ENCODE data around the gene PHF21B. TPM values are rescaled to one million over a fixed set of nuclear protein-coding genes. Genes with fewer than 3 reads are reported as not detected.

Gene PHF21B
- total RNA-seq, 4 donors from 2014 or later: 0.50 to 9.4 (median 1.8) TPM; not detected in 1

- Histone ChIP-seq H3K9me3 (no peaks in the 10 kb centered on the region), H3K27me3 (no peaks in the 10 kb centered on the region), H3K36me3 (peaks cover 0 to 5% (median 0%) of the 10 kb centered on the region in 4 donors), H3K27ac (replicated peaks in 1 of 4) (no peak overlapping the region), H3K4me3 (no peak overlapping the region), H3K4me1 (no peaks in the 10 kb centered on the region)
- intact Hi-C loops (cut with DNase I): no loop called here
- DNase-seq (ENCODE audit: extremely low spot score): no peak
- TF ChIP-seq POLR2AphosphoS5 (IDR thresholded peaks at IDR 0.05) (no peak), POLR2A (IDR thresholded peaks at IDR 0.05; ENCODE audit: low read depth) (no peak), EP300 (IDR thresholded peaks at IDR 0.05) (no peak), CTCF (IDR thresholded peaks at IDR 0.05) (no peak)
- 83% methylated on average over 8 of the region's 11 CpGs for WGBS
These were observed 118.5 kb downstream of the PHF21B start for GRCh38 chr22:44891293-44891747.

GRCh38 chr22:44890416-44891292 lies 119.2 kb downstream of the PHF21B start:
- no peak overlapping the region for H3K4me3 ChIP-seq
- no peak overlapping the region for H3K27ac ChIP-seq (replicated peaks in 1 of 4)
- no peak for DNase-seq (ENCODE audit: extremely low spot score)
- no peaks in the 10 kb centered on the region for H3K4me1 ChIP-seq
- no peak for TF ChIP-seq EP300 (IDR thresholded peaks at IDR 0.05)
- TF ChIP-seq POLR2A (IDR thresholded peaks at IDR 0.05; ENCODE audit: low read depth): no peak
- no peak for TF ChIP-seq POLR2AphosphoS5 (IDR thresholded peaks at IDR 0.05)
- TF ChIP-seq CTCF (IDR thresholded peaks at IDR 0.05): no peak
- H3K36me3 ChIP-seq: peaks cover 0 to 1% (median 0%) of the 10 kb centered on the region in 4 donors
- no peaks in the 10 kb centered on the region for H3K9me3 ChIP-seq
- 91% methylated on average over 11 of the region's 20 CpGs for WGBS
- intact Hi-C loops (cut with DNase I): no loop called here
- no peaks in the 10 kb centered on the region for H3K27me3 ChIP-seq

GRCh38 chr22:44889255-44889878 lies 120.4 kb downstream of the PHF21B start:
- Histone ChIP-seq H3K9me3 (no peaks in the 10 kb centered on the region), H3K27ac (replicated peaks in 1 of 4) (no peak overlapping the region), H3K4me3 (no peak overlapping the region), H3K36me3 (no peaks in the 10 kb centered on the region), H3K27me3 (no peaks in the 10 kb centered on the region), H3K4me1 (no peaks in the 10 kb centered on the region)
- intact Hi-C loops (cut with DNase I): no loop called here
- TF ChIP-seq POLR2AphosphoS5 (IDR thresholded peaks at IDR 0.05) (no peak), EP300 (IDR thresholded peaks at IDR 0.05) (no peak), POLR2A (IDR thresholded peaks at IDR 0.05; ENCODE audit: low read depth) (no peak), CTCF (IDR thresholded peaks at IDR 0.05) (no peak)
- no peak for DNase-seq (ENCODE audit: extremely low spot score)
- WGBS: 74% methylated on average over 14 of the region's 14 CpGs

- no peaks in the 10 kb centered on the region for H3K27me3 ChIP-seq
- H3K4me3 ChIP-seq: no peak overlapping the region
- intact Hi-C loops (cut with DNase I): no loop called here
- H3K27ac ChIP-seq (replicated peaks in 1 of 4): no peak overlapping the region
- TF ChIP-seq POLR2AphosphoS5 (IDR thresholded peaks at IDR 0.05): no peak
- no peak for TF ChIP-seq POLR2A (IDR thresholded peaks at IDR 0.05; ENCODE audit: low read depth)
- TF ChIP-seq EP300 (IDR thresholded peaks at IDR 0.05): no peak
- no peak for TF ChIP-seq CTCF (IDR thresholded peaks at IDR 0.05)
- H3K4me1 ChIP-seq: no peaks in the 10 kb centered on the region
- DNase-seq (ENCODE audit: extremely low spot score): no peak
- H3K36me3 ChIP-seq: no peaks in the 10 kb centered on the region
- H3K9me3 ChIP-seq: no peaks in the 10 kb centered on the region
- WGBS: 68% methylated on average over 11 of the region's 14 CpGs
These were observed 121.1 kb downstream of the PHF21B start for GRCh38 chr22:44888491-44889254.

Measured in esophagus muscularis mucosa (tissue), 4 donors.